Neural cell (in vitro differentiated cells): ENCODE measurements around the gene AADAT. TPM values are rescaled to one million over a fixed set of nuclear protein-coding genes. Genes with fewer than 3 reads are reported as not detected.

Experiments
- H2AFZ ChIP-seq: fragments of 200-600, 300-800 bp; sonication (generic), shearing (Covaris generic); 2 replicates; pipeline ENCODE4 v1.6.0; 2014; ENCODE audit warnings: low read depth, mild to moderate bottlenecking, antibody characterized with exemption, low read length, moderate library complexity
- H3F3A ChIP-seq: fragments of 200-600 bp; shearing (Covaris generic); 2 replicates; pipeline ENCODE4 v1.6.1; 2016; ENCODE audit warnings: mild to moderate bottlenecking, moderate library complexity, mixed read lengths, antibody characterized with exemption, low read length; ENCODE audit not compliant: insufficient read depth, poor library complexity, severe bottlenecking
- H3K27ac ChIP-seq: fragments of 200-600, 300-800 bp; sonication (generic), shearing (Covaris generic); 2 replicates; pipeline ENCODE4 v1.5.1; 2014; ENCODE audit warnings: mild to moderate bottlenecking, low read length, moderate library complexity
- H3K27me3 ChIP-seq: fragments of 300-800, 200-600 bp; sonication (generic), shearing (Covaris generic); 2 replicates; pipeline ENCODE4 v1.6.0; 2014; ENCODE audit warnings: mild to moderate bottlenecking, low read depth, low read length, moderate library complexity; ENCODE audit not compliant: insufficient read depth
- H3K36me3 ChIP-seq: fragments of 300-800, 200-600 bp; sonication (generic), shearing (Covaris generic); 2 replicates; pipeline ENCODE4 v1.5.1; 2014; ENCODE audit warnings: mild to moderate bottlenecking, antibody characterized with exemption, low read length, moderate library complexity; ENCODE audit not compliant: insufficient read depth
- H3K4me2 ChIP-seq: fragments of 300-800, 200-600 bp; sonication (generic), shearing (Covaris generic); 2 replicates; pipeline ENCODE4 v1.6.0; 2014; ENCODE audit warnings: mild to moderate bottlenecking, low read length
- H3K4me3 ChIP-seq: fragments of 300-800, 200-600 bp; sonication (generic), shearing (Covaris generic); 2 replicates; pipeline ENCODE4 v1.5.1; 2014; ENCODE audit warnings: mild to moderate bottlenecking, low read length, moderate library complexity
- H3K79me2 ChIP-seq: fragments of 200-600 bp; shearing (Covaris generic); replicated peaks from 2 replicates; pipeline ENCODE4 v1.6.0; 2014; ENCODE audit warnings: mild to moderate bottlenecking, low read length, moderate library complexity; ENCODE audit not compliant: insufficient read depth
- H3K9ac ChIP-seq: fragments of 300-800, 200-600 bp; sonication (generic), shearing (Covaris generic); 2 replicates; pipeline ENCODE4 v1.6.1; 2016; ENCODE audit warnings: mild to moderate bottlenecking, low read length, mixed read lengths
- H3K9me2 ChIP-seq: fragments of 200-600 bp; shearing (Covaris generic); 2 replicates; pipeline ENCODE4 v1.6.1; 2016; ENCODE audit warnings: mild to moderate bottlenecking, low read length, mixed read lengths; ENCODE audit not compliant: insufficient read depth
- H3K9me3 ChIP-seq: fragments of 200-600, 300-800 bp; sonication (generic), shearing (Covaris generic); 2 replicates; pipeline ENCODE4 v1.6.1; 2016; ENCODE audit warnings: mild to moderate bottlenecking, mixed run types, low read length, moderate library complexity, mixed read lengths
- H4K20me1 ChIP-seq: fragments of 200-600 bp; shearing (Covaris generic); 2 replicates; pipeline ENCODE4 v1.6.1; 2016; ENCODE audit warnings: mild to moderate bottlenecking, mixed run types; ENCODE audit not compliant: insufficient read depth
- EP300 ChIP-seq: fragments of 450-650 bp; conservative IDR thresholded peaks from 2 replicates; pipeline ENCODE4 v1.6.1; 2014; ENCODE audit warnings: antibody characterized with exemption, mild to moderate bottlenecking, moderate library complexity; ENCODE audit not compliant: poor library complexity, severe bottlenecking
- EZH2 ChIP-seq: fragments of 200-600, 300-800 bp; shearing (Covaris generic), sonication (generic); IDR thresholded peaks from 2 replicates; pipeline ENCODE4 v1.6.1; 2014; ENCODE audit warnings: antibody characterized with exemption, low read length, borderline replicate concordance, mild to moderate bottlenecking; ENCODE audit not compliant: insufficient read depth, poor library complexity, severe bottlenecking
- MXI1 ChIP-seq: fragments of 450-650 bp; conservative IDR thresholded peaks from 2 replicates; pipeline ENCODE4 v1.6.1; 2014; ENCODE audit warnings: antibody characterized with exemption, mild to moderate bottlenecking; ENCODE audit not compliant: poor library complexity, severe bottlenecking
- POLR2AphosphoS5 ChIP-seq: IDR thresholded peaks from 2 replicates; pipeline ENCODE4 v1.6.1; 2012
- RAD21 ChIP-seq: fragments of 450-650 bp; conservative IDR thresholded peaks from 2 replicates; pipeline ENCODE4 v1.6.1; 2014; ENCODE audit warnings: antibody characterized with exemption, mild to moderate bottlenecking, moderate library complexity
- SMC3 ChIP-seq: fragments of 450-650 bp; conservative IDR thresholded peaks from 2 replicates; pipeline ENCODE4 v1.6.1; 2014; ENCODE audit warnings: antibody characterized with exemption, mild to moderate bottlenecking, moderate library complexity; ENCODE audit not compliant: poor library complexity
- TAF1 ChIP-seq: IDR thresholded peaks from 2 replicates; pipeline ENCODE4 v1.6.1; 2012; ENCODE audit warnings: low read depth
- polyA minus RNA-seq: library from RNA; depleted of rRNA, polyadenylated mRNA; stranded (reverse); fragments of >200 nt; gene quantifications from 2 replicates; pipeline ENCODE4 v1.2.3, GENCODE V29; 2014
- polyA plus RNA-seq: library from polyadenylated mRNA; depleted of rRNA; stranded (reverse); fragments of >200 nt; gene quantifications from 2 replicates; pipeline ENCODE4 v1.2.3, GENCODE V29; 2014
- TF ChIP-seq, protein P1 (sequence below): fragments of 450-650 bp; IDR thresholded peaks from 2 replicates; pipeline ENCODE4 v1.5.1; 2014; ENCODE audit warnings: antibody characterized with exemption, mild to moderate bottlenecking, moderate library complexity; ENCODE audit not compliant: poor library complexity, severe bottlenecking
- TF ChIP-seq, protein P2 (sequence below): IDR thresholded peaks from 2 replicates; pipeline ENCODE4 v1.6.1; 2012; ENCODE audit warnings: borderline replicate concordance

Gene AADAT
- polyA plus RNA-seq (62.0 and 79.3 TPM in 2 replicates), polyA minus RNA-seq (49.7 and 54.6 TPM in 2 replicates)

DNA sequence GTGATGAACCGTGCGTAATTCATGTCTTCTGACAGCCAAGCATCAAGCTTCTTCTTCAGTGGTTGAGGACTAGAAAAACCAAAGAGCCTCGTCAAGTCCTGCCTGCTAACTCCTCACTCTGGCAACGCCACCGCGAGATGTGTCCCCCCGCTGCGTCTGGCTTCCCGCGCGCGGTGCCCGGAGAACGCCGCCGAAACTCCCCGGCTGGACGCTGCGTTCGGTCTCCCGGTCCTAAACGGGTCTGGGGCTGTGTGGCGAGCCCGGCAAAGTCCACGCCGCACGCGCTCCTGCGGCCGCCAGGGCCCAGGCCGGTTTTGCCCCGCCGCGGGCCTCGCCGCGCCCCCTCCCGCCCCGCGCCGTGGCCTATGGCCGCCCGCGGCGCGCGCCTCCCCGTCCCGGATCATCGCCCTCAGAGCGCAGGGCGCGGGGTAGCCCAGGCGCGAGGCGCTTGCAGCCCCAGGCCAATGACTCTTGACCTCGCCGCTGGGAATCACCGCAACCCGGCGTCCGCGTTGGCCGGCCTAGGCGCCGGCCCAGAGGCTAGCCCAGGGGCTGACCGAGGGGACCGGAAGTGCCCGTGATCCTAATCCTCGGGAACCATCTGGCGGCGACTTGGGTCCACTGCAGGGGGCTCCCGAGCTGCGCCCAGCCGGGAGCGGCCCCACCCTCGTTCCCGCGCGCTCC is at the start of gene AADAT:
TSS of gene AADAT (minus strand) at position 289 of the 684 bp plus-strand sequence. CDS start at position 23, 266 bp downstream.
- Histone ChIP-seq H3K4me2 (peak within 1 kb of the TSS; percentile 45), H3K27me3 (no peaks in the 10 kb centered on the region), H3F3A (no peaks in the 10 kb centered on the region), H2AFZ (peak within 1 kb of the TSS; percentile 90), H4K20me1 (no peaks in the 10 kb centered on the region), H3K9me2 (no peaks in the 10 kb centered on the region), H3K9me3 (no peaks in the 10 kb centered on the region), H3K9ac (peak within 1 kb of the TSS; percentile 95), H3K27ac (peak within 1 kb of the TSS; percentile 93), H3K4me3 (peak within 1 kb of the TSS; percentile 86), H3K36me3 (peaks cover 16% of the 10 kb centered on the region), H3K79me2 (peaks cover 15% of the 10 kb centered on the region)
- no peak for TF ChIP-seq POLR2AphosphoS5
- TF ChIP-seq, protein P1, sequence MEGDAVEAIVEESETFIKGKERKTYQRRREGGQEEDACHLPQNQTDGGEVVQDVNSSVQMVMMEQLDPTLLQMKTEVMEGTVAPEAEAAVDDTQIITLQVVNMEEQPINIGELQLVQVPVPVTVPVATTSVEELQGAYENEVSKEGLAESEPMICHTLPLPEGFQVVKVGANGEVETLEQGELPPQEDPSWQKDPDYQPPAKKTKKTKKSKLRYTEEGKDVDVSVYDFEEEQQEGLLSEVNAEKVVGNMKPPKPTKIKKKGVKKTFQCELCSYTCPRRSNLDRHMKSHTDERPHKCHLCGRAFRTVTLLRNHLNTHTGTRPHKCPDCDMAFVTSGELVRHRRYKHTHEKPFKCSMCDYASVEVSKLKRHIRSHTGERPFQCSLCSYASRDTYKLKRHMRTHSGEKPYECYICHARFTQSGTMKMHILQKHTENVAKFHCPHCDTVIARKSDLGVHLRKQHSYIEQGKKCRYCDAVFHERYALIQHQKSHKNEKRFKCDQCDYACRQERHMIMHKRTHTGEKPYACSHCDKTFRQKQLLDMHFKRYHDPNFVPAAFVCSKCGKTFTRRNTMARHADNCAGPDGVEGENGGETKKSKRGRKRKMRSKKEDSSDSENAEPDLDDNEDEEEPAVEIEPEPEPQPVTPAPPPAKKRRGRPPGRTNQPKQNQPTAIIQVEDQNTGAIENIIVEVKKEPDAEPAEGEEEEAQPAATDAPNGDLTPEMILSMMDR, result peak; percentile 89
- no peak for TF ChIP-seq TAF1
- peak; percentile 61 for TF ChIP-seq MXI1
- no peak for TF ChIP-seq EZH2
- TF ChIP-seq SMC3, result peak; percentile 75
- no peak for TF ChIP-seq EP300
- TF ChIP-seq RAD21, result peak; percentile 83
- TF ChIP-seq, protein P2, sequence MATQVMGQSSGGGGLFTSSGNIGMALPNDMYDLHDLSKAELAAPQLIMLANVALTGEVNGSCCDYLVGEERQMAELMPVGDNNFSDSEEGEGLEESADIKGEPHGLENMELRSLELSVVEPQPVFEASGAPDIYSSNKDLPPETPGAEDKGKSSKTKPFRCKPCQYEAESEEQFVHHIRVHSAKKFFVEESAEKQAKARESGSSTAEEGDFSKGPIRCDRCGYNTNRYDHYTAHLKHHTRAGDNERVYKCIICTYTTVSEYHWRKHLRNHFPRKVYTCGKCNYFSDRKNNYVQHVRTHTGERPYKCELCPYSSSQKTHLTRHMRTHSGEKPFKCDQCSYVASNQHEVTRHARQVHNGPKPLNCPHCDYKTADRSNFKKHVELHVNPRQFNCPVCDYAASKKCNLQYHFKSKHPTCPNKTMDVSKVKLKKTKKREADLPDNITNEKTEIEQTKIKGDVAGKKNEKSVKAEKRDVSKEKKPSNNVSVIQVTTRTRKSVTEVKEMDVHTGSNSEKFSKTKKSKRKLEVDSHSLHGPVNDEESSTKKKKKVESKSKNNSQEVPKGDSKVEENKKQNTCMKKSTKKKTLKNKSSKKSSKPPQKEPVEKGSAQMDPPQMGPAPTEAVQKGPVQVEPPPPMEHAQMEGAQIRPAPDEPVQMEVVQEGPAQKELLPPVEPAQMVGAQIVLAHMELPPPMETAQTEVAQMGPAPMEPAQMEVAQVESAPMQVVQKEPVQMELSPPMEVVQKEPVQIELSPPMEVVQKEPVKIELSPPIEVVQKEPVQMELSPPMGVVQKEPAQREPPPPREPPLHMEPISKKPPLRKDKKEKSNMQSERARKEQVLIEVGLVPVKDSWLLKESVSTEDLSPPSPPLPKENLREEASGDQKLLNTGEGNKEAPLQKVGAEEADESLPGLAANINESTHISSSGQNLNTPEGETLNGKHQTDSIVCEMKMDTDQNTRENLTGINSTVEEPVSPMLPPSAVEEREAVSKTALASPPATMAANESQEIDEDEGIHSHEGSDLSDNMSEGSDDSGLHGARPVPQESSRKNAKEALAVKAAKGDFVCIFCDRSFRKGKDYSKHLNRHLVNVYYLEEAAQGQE, result no peak

DNA sequence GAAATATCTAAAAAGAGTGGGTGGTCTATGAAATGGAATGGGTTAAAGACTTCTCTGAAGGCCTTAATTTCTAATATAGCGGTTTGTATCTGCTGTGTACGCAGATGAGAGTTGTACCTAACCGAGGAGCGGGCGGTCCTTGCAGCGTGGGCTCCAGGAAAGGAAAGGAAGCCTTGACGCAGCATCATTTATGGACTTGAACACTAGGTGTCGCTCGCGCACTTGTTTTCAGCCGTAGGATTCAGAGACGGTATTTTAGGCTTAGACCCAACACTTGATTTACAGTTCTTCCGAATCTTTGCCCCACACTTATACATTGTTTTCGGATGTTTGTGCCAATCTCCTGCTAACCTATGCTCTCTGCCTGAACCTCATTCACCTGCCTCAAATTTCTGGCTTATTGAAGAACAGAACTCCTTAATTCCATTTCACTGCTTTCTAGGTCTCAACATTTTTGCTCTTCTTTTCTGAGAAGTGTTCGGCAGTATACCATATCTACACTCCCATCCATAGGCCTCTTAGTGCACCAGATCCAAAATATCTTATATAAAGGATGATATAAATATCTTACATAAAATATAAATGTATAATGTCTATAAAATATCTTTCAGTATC is 48.9 kb upstream of the AADAT start:
- Histone ChIP-seq H3K79me2 (no peaks in the 10 kb centered on the region), H3K4me3 (no peak overlapping the region), H3K9ac (no peak overlapping the region), H3K9me3 (no peaks in the 10 kb centered on the region), H3K27me3 (no peaks in the 10 kb centered on the region), H3F3A (no peaks in the 10 kb centered on the region), H3K27ac (no peak overlapping the region), H2AFZ (no peak overlapping the region), H4K20me1 (no peaks in the 10 kb centered on the region), H3K36me3 (no peaks in the 10 kb centered on the region), H3K9me2 (no peaks in the 10 kb centered on the region), H3K4me2 (no peak overlapping the region)
- TF ChIP-seq, protein P1, result peak; percentile 89
- no peak for TF ChIP-seq MXI1
- TF ChIP-seq SMC3, result peak; percentile 84
- peak; percentile 88 for TF ChIP-seq RAD21
